Ovary (tissue), 3 donors: Measurements from ENCODE around the gene CENPX.

Experiments
- CTCF ChIP-seq, 3 donors: fragments of 450-650 bp in 2 of 3; fragments of 200-600 bp in 1 of 3; IDR thresholded peaks; one replicate each; pipeline versions ENCODE4 v1.5.1 to v1.8.0; 2016 to 2022; ENCODE audit warnings: antibody characterized with exemption in 3 of 3, mild to moderate bottlenecking in 1 of 3
- EP300 ChIP-seq: sonication (generic); formaldehyde crosslinking; IDR thresholded peaks from one replicate; pipeline ENCODE4 v1.6.1; 2017; ENCODE audit warnings: antibody characterized with exemption
- POLR2A ChIP-seq: fragments of 450-650 bp; IDR thresholded peaks from one replicate; pipeline ENCODE4 v1.6.1; 2017; ENCODE audit warnings: antibody characterized with exemption, mild to moderate bottlenecking, moderate library complexity
- donor health status: DM: no; HTN: no; CAD: no.

GRCh38 chr17:82058230-82058854 is 35.7 kb upstream of the CENPX start:
- TF ChIP-seq CTCF (IDR thresholded peaks at IDR 0.05) (no peak), POLR2A (no peak), EP300 (no peak)
